HG03025 (cell line): Measurements from ENCODE around the gene EPM2A.
"Not testable (repeated sequence)": the region's sequence is repeated elsewhere in the genome, so short reads cannot be mapped to it uniquely, and the experiment has no call there.

ENCODE experiments used
- ATAC-seq: cut with Tn5 transposase; IDR thresholded peaks from one replicate; pipeline ENCODE4 v1.9.1; 2021; ENCODE audit warnings: mild to moderate bottlenecking, moderate library complexity; ENCODE audit not compliant: unreplicated experiment, low FRiP score

Gene EPM2A

GRCh38 chr6:145735356-145736165 lies at the start of gene EPM2A:
TSS of gene EPM2A (minus strand) at chr6:145735520. CDS start at chr6:145735498, 22 bp downstream.
- peak; percentile 82 for ATAC-seq

- ATAC-seq = no peak
These were observed 49.4 kb upstream of the EPM2A start for GRCh38 chr6:145784683-145785082.

GRCh38 chr6:145783796-145784195 lies 48.5 kb upstream of the EPM2A start:
- ATAC-seq = no peak

- no peak for ATAC-seq
These were observed 37.5 kb upstream of the EPM2A start for GRCh38 chr6:145772846-145773245.

GRCh38 chr6:145765449-145765848 lies 30.1 kb upstream of the EPM2A start:
- no peak for ATAC-seq

GRCh38 chr6:145763742-145764141 lies 28.4 kb upstream of the EPM2A start:
- no peak for ATAC-seq

DNA sequence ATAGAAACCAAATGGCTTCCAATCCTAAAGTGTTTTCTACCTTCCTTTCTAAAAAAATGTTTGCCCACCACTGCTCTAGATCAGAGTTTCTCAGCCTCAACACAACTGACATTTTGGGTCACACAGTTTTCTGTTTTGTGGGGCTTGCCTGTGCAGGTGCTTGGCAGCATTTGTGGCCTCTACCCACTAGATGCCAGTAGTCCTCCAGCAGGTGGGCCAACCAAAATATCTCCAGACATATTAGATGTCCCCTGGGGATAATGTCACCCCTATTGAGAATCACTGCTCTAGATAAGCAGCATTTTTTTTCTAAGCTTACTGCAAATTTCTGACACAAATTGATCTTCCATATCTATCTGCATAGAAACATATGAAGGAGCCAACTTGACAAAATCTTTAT lies 26.3 kb upstream of the EPM2A start:
- no peak for ATAC-seq

DNA sequence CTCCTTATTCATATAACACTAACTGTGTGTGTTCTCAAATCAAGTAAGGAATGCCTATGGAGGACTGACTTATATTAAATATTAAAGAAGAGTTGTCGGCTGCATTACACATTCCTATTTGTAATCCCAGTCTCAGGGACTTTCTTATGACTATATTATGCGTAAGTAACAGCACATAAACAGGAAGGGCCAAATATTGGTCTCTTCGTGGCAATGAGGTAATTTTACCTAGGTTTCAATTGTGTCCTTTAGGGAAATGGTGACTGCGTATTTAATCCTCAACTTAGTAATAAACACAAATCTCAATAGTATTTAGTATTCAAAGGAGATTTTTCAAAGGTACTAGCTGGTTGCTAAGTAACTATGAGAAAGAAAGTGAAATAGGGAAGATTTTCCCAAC lies 22.8 kb upstream of the EPM2A start:
- ATAC-seq = no peak

GRCh38 chr6:145756170-145756662 lies 20.9 kb upstream of the EPM2A start:
- ATAC-seq = no peak

GRCh38 chr6:145755682-145756081 lies 20.4 kb upstream of the EPM2A start:
- no peak for ATAC-seq

DNA sequence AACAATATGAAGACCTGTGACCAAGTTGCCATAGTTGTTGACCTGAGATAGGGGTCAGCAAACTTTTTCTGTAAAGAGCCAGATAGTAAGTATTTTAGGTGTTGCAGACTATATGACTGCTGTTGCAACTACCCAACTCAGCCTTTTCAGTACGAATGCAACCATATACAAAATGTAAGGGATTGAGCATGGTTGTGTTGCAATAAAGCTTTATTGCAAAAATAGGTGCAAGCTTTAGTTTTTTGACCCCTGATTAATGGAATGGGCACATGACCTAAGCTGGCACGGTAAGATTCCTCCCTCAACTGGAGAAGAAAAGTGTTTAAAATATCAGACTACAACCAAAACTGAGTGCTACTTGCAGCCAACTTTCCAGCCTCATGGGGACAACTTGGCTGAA lies 17.3 kb upstream of the EPM2A start:
- ATAC-seq = no peak

GRCh38 chr6:145749632-145750031 lies 14.3 kb upstream of the EPM2A start:
- peak; percentile 83 for ATAC-seq

DNA sequence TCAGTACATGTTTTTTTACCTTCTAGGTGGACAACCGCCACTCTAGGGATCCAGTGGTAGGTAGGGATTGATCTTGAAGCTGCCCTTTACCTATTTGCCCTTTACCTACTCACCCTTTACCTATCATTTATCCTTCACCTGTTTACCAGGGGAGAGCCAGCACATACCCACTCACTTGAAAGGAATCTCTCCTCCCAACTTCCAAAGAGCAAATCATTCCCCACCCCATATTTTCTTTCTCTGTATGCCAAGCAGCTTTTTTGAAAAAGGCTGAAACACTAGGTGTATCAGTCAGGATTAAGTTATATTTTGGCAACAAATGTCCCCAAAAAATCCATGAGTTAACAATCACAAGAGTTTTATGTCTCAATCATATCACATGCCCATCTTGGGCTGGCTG lies 10.5 kb upstream of the EPM2A start:
- ATAC-seq = no peak

- ATAC-seq = no peak
These were observed 9.3 kb upstream of the EPM2A start for GRCh38 chr6:145744619-145745018.

GRCh38 chr6:145743332-145743731 lies 8.0 kb upstream of the EPM2A start:
- no peak for ATAC-seq

DNA sequence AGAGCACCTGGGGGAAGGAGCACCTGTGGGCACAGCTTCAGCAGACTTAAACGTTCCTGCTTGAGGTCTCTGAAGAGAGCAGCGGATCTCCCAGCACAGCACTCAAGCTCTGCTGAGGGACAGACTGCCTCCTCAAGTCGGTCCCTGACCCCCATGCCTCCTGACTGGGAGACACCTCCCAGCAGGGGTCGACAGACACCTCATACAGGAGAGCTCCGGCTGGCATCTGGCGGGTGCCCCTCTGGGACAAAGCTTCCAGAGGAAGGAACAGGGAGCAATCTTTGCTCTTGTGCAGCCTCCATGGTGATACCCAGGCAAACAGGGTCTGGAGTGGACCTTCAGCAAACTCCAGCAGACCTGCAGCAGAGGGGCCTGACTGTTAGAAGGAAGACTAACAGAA lies 7.2 kb upstream of the EPM2A start:
- ATAC-seq = not testable (repeated sequence)

- not testable (repeated sequence) for ATAC-seq
These were observed 4.4 kb upstream of the EPM2A start for GRCh38 chr6:145739685-145740084.

GRCh38 chr6:145738265-145738664 lies 2.9 kb upstream of the EPM2A start:
- no peak for ATAC-seq

GRCh38 chr6:145736661-145737144 lies 1.4 kb upstream of the EPM2A start:
- ATAC-seq = no peak

GRCh38 chr6:145734486-145735355 lies 599 bp downstream of the EPM2A start:
- ATAC-seq = peak; percentile 75

GRCh38 chr6:145733810-145734209 lies 1.5 kb downstream of the EPM2A start:
- no peak for ATAC-seq
